ENCODE data around the gene ALDH18A1. TPM values are rescaled to one million over a fixed set of nuclear protein-coding genes. Genes with fewer than 3 reads are reported as not detected.

The ALDH18A1 gene
- total RNA-seq, 1 donor from 2014 or later = 41.1 TPM

GRCh38 chr10:95588025-95588424, 68.5 kb downstream of the ALDH18A1 start:
- DNase-seq (ENCODE audit: low spot score) = no peak

- no peak for DNase-seq (ENCODE audit: low spot score)
Observed at GRCh38 chr10:95579835-95580535, 76.5 kb downstream of the ALDH18A1 start.

- DNase-seq (ENCODE audit: low spot score) = no peak
Observed at GRCh38 chr10:95579292-95579691, 77.2 kb downstream of the ALDH18A1 start.

GRCh38 chr10:95578619-95579018, 77.9 kb downstream of the ALDH18A1 start:
- no peak for DNase-seq (ENCODE audit: low spot score)

- DNase-seq (ENCODE audit: low spot score) = no peak
Observed at GRCh38 chr10:95574649-95575365, 81.7 kb downstream of the ALDH18A1 start.

- no peak for DNase-seq (ENCODE audit: low spot score)
Observed at GRCh38 chr10:95573964-95574604, 82.4 kb downstream of the ALDH18A1 start.

GRCh38 chr10:95573527-95573926, 83.0 kb downstream of the ALDH18A1 start:
- DNase-seq (ENCODE audit: low spot score) = no peak

GRCh38 chr10:95572131-95572820, 84.2 kb downstream of the ALDH18A1 start:
- DNase-seq (ENCODE audit: low spot score) = no peak

GRCh38 chr10:95571390-95571789, 85.1 kb downstream of the ALDH18A1 start:
- DNase-seq (ENCODE audit: low spot score) = no peak

GRCh38 chr10:95569368-95569767, 87.1 kb downstream of the ALDH18A1 start:
- DNase-seq (ENCODE audit: low spot score) = no peak

- DNase-seq (ENCODE audit: low spot score) = no peak
Observed at GRCh38 chr10:95567903-95568630, 88.4 kb downstream of the ALDH18A1 start.

GRCh38 chr10:95566136-95566535, 90.4 kb downstream of the ALDH18A1 start:
- no peak for DNase-seq (ENCODE audit: low spot score)

- DNase-seq (ENCODE audit: low spot score) = no peak
Observed at GRCh38 chr10:95565336-95565735, 91.2 kb downstream of the ALDH18A1 start.

GRCh38 chr10:95564291-95564690, 92.2 kb downstream of the ALDH18A1 start:
- DNase-seq (ENCODE audit: low spot score) = no peak

GRCh38 chr10:95562341-95562965, 94.1 kb downstream of the ALDH18A1 start:
- no peak for DNase-seq (ENCODE audit: low spot score)

- DNase-seq (ENCODE audit: low spot score) = no peak
Observed at GRCh38 chr10:95561864-95562177, 94.7 kb downstream of the ALDH18A1 start.

- DNase-seq (ENCODE audit: low spot score) = peak; percentile 98
Observed at GRCh38 chr10:95561177-95561863, 95.2 kb downstream of the ALDH18A1 start, which contains the start of gene SORBS1. TSS of gene SORBS1 (minus strand) at chr10:95561371. CDS start at chr10:95441135, 120,236 bp downstream.

- DNase-seq (ENCODE audit: low spot score) = no peak
Observed at GRCh38 chr10:95560278-95561176, 96.0 kb downstream of the ALDH18A1 start.

- DNase-seq (ENCODE audit: low spot score) = no peak
Observed at GRCh38 chr10:95559896-95560277, 96.6 kb downstream of the ALDH18A1 start.

Measured in mesenteric fat pad (tissue), 1 donor.